Endothelial cell of umbilical vein (primary cell): ENCODE results near the gene RUFY3. TPM values are rescaled to one million over a fixed set of nuclear protein-coding genes. Genes with fewer than 3 reads are reported as not detected.
A peak's percentile ranks its signal among the peaks of the same experiment; 100 is the strongest.

Source experiments
- BruUV-seq: library from RNA; stranded (reverse); fragments of 400-500 nt; replicated peaks from 2 replicates; lab custom pipeline; 2021; lab: Mats Ljungman, UMichigan
- CTCF ChIA-PET: fragments of 300-600, 350-600 bp; sonication (Branson Sonifier 250); formaldehyde crosslinking; loops from one replicate; lab custom pipeline; 2021; ENCODE audit warnings: antibody characterized with exemption, inconsistent platforms; lab: Charles Lee
- POLR2A ChIA-PET: fragments of 300-600, 350-600 bp; sonication (Branson Sonifier 250); formaldehyde crosslinking; loops from one replicate; lab custom pipeline; 2021; ENCODE audit warnings: antibody characterized with exemption, inconsistent platforms; lab: Charles Lee
- DNase-seq: peaks from one replicate; pipeline ENCODE4 v3.0.0-alpha.2; 2011; ENCODE audit warnings: low read depth, low spot score
- FAIRE-seq: peaks from 2 replicates; lab custom pipeline; 2011; peaks lifted over from hg19 to GRCh38; lab: Jason Lieb, UNC
- H2AFZ ChIP-seq: 2 replicates; pipeline ENCODE4 v1.6.0; 2012; ENCODE audit warnings: low read depth, low read length, control low read depth, inconsistent platforms
- H3K27ac ChIP-seq: 2 replicates; pipeline ENCODE4 v1.5.1; 2011; ENCODE audit warnings: low read depth, mild to moderate bottlenecking, control low read depth, low read length, moderate library complexity; ENCODE audit not compliant: insufficient read depth
- H3K27me3 ChIP-seq, 2 experiments: 2 replicates each; pipeline versions ENCODE4 v1.6.0 to v1.6.1; 2011; ENCODE audit warnings: low read length in 2 of 2, mixed read lengths in 1 of 2; ENCODE audit not compliant: control insufficient read depth in 2 of 2, insufficient read depth in 2 of 2
- H3K36me3 ChIP-seq, 2 experiments: 2 replicates in 1 of 2; 3 replicates in 1 of 2; pipeline ENCODE4 v1.5.1; 2011; ENCODE audit warnings: low read length in 2 of 2, mild to moderate bottlenecking in 1 of 2, moderate library complexity in 1 of 2; ENCODE audit not compliant: control insufficient read depth in 2 of 2, insufficient read depth in 2 of 2; ENCODE audit errors: extremely low read depth in 1 of 2
- H3K4me1 ChIP-seq: 3 replicates; pipeline ENCODE4 v1.5.1; 2011; ENCODE audit warnings: mild to moderate bottlenecking, low read length; ENCODE audit not compliant: control insufficient read depth, insufficient read depth; ENCODE audit errors: extremely low read depth
- H3K4me2 ChIP-seq: 2 replicates; pipeline ENCODE4 v1.6.1; 2011; ENCODE audit warnings: low read length, control low read depth, mixed read lengths; ENCODE audit not compliant: insufficient read depth
- H3K4me3 ChIP-seq, 3 experiments: fragments of 200-600 bp in 1 of 3; sonication (generic), shearing (Covaris generic) in 1 of 3; replicated peaks in 1 of 3; 2 replicates each; pipeline ENCODE4 v1.5.1; 2011 to 2016; ENCODE audit warnings: control low read depth in 3 of 3, low read length in 3 of 3, mild to moderate bottlenecking in 2 of 3, inconsistent platforms in 1 of 3, low read depth in 1 of 3, moderate library complexity in 1 of 3; ENCODE audit not compliant: insufficient read depth in 1 of 3
- H3K79me2 ChIP-seq: 2 replicates; pipeline ENCODE4 v1.6.0; 2012; ENCODE audit warnings: low read length, inconsistent platforms; ENCODE audit not compliant: control insufficient read depth, insufficient read depth
- H3K9ac ChIP-seq: replicated peaks from 2 replicates; pipeline ENCODE3; 2011; ENCODE audit warnings: low read length, control low read depth; ENCODE audit not compliant: insufficient read depth; ENCODE audit errors: extremely low read depth
- H3K9me1 ChIP-seq: replicated peaks from 3 replicates; pipeline ENCODE4 v1.6.0; 2011; ENCODE audit warnings: mild to moderate bottlenecking, low read length; ENCODE audit not compliant: control insufficient read depth, insufficient read depth; ENCODE audit errors: extremely low read depth
- H3K9me3 ChIP-seq: replicated peaks from 2 replicates; pipeline ENCODE4 v1.5.1; 2012; ENCODE audit warnings: low read length, inconsistent platforms; ENCODE audit not compliant: control insufficient read depth, insufficient read depth
- H4K20me1 ChIP-seq: replicated peaks from 2 replicates; pipeline ENCODE3; 2011; ENCODE audit warnings: mild to moderate bottlenecking, low read length; ENCODE audit not compliant: control insufficient read depth, insufficient read depth; ENCODE audit errors: extremely low read depth
- CTCF ChIP-seq, 2 donors: IDR thresholded peaks; 1 replicate in 1 of 2; 2 replicates in 1 of 2; pipeline ENCODE4 v1.5.1; 2011; ENCODE audit warnings: low read length in 2 of 2, mild to moderate bottlenecking in 2 of 2, moderate library complexity in 2 of 2, control low read depth in 1 of 2, inconsistent platforms in 1 of 2, low read depth in 1 of 2; ENCODE audit not compliant: insufficient read depth in 1 of 2; ENCODE audit errors: extremely low read depth in 1 of 2
- GATA2 ChIP-seq: IDR thresholded peaks from 2 replicates; pipeline ENCODE4 v1.7.0; 2011; ENCODE audit warnings: low read depth, mild to moderate bottlenecking, moderate library complexity, mixed read lengths, low read length; ENCODE audit not compliant: insufficient read length, insufficient read depth
- MAX ChIP-seq: IDR thresholded peaks from 2 replicates; pipeline ENCODE4 v1.6.1; 2011; ENCODE audit not compliant: insufficient read depth, insufficient read length
- MYC ChIP-seq: IDR thresholded peaks from one replicate; pipeline ENCODE4 v1.6.1; 2011; ENCODE audit warnings: mild to moderate bottlenecking, low read depth, low read length
- POLR2A ChIP-seq: IDR thresholded peaks from 2 replicates; pipeline ENCODE4 v1.6.1; 2012; ENCODE audit warnings: low read depth, mild to moderate bottlenecking, control low read depth, low read length
- POLR2AphosphoS5 ChIP-seq: IDR thresholded peaks from 2 replicates; pipeline ENCODE4 v1.6.1; 2012; ENCODE audit warnings: low read depth, mild to moderate bottlenecking, control low read depth, low read length, moderate library complexity; ENCODE audit not compliant: insufficient read depth
- dilution Hi-C: fragments of 300-500 bp; cut with MboI; formaldehyde crosslinking; loops from one replicate; pipeline ENCODE4 v1.15.0; 2019; ENCODE audit warnings: low sequenced_read_pairs; ENCODE audit not compliant: extremely low pct_ligation_motif_present
- intact Hi-C: fragments of 100-400 bp; cut with micrococcal nuclease; formaldehyde crosslinking; loops from one replicate; pipeline ENCODE4 v1.10.0; 2022
- polyA plus RNA-seq, 4 experiments: library from polyadenylated mRNA; depleted of rRNA in 3 of 4; stranded (reverse) in 3 of 4; unstranded in 1 of 4; fragments of >200 nt; gene quantifications; 2 replicates each; pipeline versions ENCODE4 v1.2.1 to v1.2.3, GENCODE V29; 2011 to 2012; ENCODE audit warnings: missing spikeins in 1 of 4
- total RNA-seq: library from RNA; stranded (reverse); gene quantifications from 2 replicates; pipeline ENCODE4 v1.2.3, GENCODE V29; 2021

RUFY3 gene
- total and polyA plus RNA-seq, 2 donors (not counting 3 experiments of a cell fraction or from before 2014, with no cell fraction given), result 10.0 to 52.8 TPM

GRCh38 chr4:70838666-70839588 lies 117.2 kb downstream of the RUFY3 start:
- Histone ChIP-seq H3K9me1 (no peaks in the 10 kb centered on the region), H3K9me3 (no peaks in the 10 kb centered on the region), H3K4me2 (peak overlapping the region; percentile 93), H3K79me2 (peaks cover 47% of the 10 kb centered on the region), H4K20me1 (peaks cover 3% of the 10 kb centered on the region), H3K4me1 (peaks cover 2% of the 10 kb centered on the region), H3K9ac (peak overlapping the region; percentile 80), H2AFZ (peak overlapping the region; percentile 83), H3K36me3 (peaks cover 0 to 2% of the 10 kb centered on the region in 2 experiments), H3K27me3 (no peaks in the 10 kb centered on the region), H3K4me3 (peak overlapping the region; percentile 54 to 81 (median 80)), H3K27ac (peak overlapping the region; percentile 60)
- no TSS peak for BruUV-seq
- FAIRE-seq, result peak; percentile 40
- dilution Hi-C loops (no loop called here), intact Hi-C loops (loop anchor here (1.0 to 5.0 kb wide), 4 partner anchors 63 to 168 kb away; partner anchors contain the start of genes DCK, MOB1B and UTP3)
- peak; percentile 75 for DNase-seq
- CTCF ChIA-PET, result interaction anchor here (0.9 to 2.5 kb wide), 6 partner anchors 103 to 171 kb away, joined by 3 to 17 read pairs (median 7); no protein-coding TSS in a partner anchor
- POLR2A ChIA-PET, result interaction anchor here (2.4 kb wide), 1 partner anchor 63 kb away, joined by 5 read pairs; the partner anchor contains the start of gene MOB1B
- TF ChIP-seq MAX (no peak), MYC (no peak), GATA2 (no peak), POLR2A (no peak), CTCF (IDR thresholded peaks at IDR 0.05; ENCODE audit: extremely low read depth in 1 of 2, insufficient read depth in 1 of 2, low read depth in 1 of 2, low read length in 2 of 2) (no peak), POLR2AphosphoS5 (no peak)
